ENCODE measurements around the gene SLC27A3. TPM values are rescaled to one million over a fixed set of nuclear protein-coding genes. Genes with fewer than 3 reads are reported as not detected.
"Not testable (repeated sequence)": the region's sequence is repeated elsewhere in the genome, so short reads cannot be mapped to it uniquely, and the experiment has no call there.

Gene SLC27A3
- total RNA-seq, 1 donor from 2014 or later = 28.8 TPM

DNA sequence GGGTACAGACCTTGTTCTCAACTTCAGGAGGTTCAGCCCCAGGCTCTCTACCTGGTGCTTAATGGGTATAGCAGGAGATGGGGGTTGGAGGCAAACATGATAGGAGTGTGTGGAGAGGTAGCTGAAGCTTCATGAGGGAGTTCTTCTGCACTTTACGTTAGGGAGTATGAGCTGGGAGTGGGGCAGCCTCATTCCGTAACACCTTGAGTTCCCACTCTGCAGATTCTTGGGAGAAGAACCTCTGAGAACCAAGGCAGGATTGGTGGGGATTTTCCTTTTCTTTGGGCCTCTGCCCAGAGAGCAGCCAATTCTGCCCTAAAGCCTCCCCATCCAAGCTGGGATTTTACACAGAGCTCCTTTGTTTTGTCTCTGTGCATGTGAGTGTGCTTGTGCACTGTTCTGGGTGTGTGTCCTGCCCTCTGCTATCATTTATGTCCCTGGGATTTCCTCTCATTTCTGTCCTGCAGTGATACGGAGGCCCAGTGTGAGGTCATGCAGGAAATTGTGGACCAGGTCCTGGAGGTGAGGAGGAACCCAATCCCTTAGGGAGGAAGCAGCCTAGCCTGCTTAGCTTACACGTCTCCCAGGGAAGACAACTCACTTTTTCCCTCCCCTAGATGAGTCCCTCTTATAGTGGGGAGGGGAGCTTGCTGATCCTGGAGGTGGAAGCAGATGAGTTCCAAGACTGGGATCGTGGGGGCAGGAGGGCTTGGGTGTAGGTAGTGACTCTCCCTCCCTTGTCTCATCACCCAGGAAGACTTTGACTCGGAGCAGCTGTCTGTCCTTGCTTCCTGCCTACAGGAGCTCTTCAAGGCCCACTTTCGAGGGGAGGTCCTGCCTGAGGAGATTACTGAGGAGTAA is 11.6 kb upstream of the SLC27A3 start:
- no peak for DNase-seq (ENCODE audit: low spot score)

DNA sequence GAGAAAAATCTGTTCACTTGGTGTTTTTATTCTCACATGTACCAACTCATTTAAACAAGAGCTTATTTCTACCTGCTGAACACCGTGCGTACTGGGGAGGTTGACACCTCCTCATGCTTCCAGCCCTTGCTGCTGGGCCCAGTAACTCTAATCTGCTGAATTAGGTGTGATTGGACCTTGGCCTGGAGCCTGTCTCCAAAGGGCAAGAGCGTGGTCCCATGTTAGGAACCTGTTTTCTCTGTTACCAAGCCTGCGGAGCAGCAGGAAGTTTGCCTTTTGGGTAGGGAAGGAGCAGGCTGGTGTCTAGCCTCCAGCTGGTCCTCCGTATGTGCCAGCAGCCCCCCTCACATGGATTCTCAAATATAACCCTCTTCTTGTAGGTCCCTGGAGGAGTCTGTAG is 10.9 kb upstream of the SLC27A3 start:
- DNase-seq (ENCODE audit: low spot score) = no peak

GRCh38 chr1:153766663-153767062 is 8.5 kb upstream of the SLC27A3 start:
- DNase-seq (ENCODE audit: low spot score) = not testable (repeated sequence)

- DNase-seq (ENCODE audit: low spot score) = no peak
Measured at GRCh38 chr1:153767519-153767918, 7.7 kb upstream of the SLC27A3 start.

- DNase-seq (ENCODE audit: low spot score) = no peak
Measured at GRCh38 chr1:153768316-153769181, 6.7 kb upstream of the SLC27A3 start.

- no peak for DNase-seq (ENCODE audit: low spot score)
Measured at GRCh38 chr1:153769221-153769620, 6.0 kb upstream of the SLC27A3 start.

DNA sequence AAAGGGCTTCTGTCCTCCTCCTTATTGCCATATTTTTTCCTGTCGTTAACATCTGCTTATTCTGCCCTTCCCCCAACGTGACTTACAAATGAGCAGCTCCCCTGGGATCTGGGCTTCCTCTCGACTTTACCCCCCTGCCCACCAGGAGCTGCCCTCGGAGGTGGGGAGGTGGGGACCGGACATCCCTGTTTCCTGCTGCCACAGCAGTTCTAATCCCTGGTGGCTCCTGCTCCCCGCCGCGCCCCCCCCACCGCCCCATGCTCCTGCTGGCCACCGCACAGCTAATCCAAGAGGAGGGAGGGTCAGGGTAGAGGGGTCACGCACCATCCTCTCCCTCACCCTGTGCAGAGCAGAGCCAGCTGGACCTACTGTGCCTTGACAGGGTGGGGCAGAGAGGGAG is 4.4 kb upstream of the SLC27A3 start:
- no peak for DNase-seq (ENCODE audit: low spot score)

DNA sequence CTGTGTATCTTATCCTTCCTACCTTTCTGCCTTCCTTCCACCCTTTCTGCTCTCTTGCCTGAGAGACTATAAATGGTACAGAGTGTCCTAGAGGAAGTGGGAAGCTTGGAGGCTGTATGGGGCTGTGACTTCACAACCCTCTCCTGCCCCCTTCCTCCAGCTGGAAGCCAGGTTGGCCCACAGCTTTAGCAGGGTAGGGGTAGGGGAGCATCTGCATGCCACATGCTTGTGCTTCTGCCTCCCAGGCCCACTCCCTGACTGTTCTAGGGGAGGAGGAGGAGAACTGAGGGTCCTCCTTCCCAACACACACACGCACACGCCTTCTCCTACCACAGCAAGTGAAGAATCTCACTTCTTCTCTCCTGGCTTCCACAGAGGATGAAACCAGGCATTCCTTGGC is 3.9 kb upstream of the SLC27A3 start:
- no peak for DNase-seq (ENCODE audit: low spot score)

DNA sequence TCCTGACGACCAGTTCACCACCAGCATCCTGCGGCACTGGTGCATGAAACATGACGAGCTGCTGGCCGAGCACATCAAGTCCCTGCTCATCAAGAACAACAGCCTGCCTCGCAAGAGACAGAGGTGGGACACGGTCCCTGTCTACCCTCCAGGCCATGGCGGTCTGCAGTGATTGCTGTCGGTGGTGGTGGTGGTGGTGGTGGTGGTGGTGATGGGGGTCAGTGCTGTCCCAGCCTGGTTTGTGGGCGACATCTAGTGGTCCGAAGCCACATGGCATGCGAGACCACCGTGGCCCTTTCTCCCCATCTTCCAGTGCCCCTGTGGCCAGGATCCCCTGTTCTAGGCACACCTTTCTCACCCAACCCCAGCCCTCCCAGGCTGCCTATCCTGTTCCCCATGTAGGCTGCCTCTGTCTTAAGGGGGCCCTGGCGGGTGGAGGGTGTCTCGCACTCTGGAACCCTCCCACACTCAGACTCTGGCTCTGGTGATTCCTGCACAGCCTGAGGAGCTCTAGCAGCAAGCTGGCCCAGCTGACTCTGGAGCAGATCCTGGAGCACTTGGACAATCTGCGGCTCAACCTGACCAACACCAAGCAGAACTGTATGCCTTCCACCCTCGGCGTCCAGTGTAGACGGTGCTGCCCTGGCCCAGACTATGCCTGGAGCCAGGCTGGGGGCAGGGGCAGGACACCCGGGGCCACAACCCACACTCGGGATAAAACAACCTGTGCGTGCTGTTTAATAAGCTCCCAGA is 3.2 kb upstream of the SLC27A3 start:
- no peak for DNase-seq (ENCODE audit: low spot score)

DNA sequence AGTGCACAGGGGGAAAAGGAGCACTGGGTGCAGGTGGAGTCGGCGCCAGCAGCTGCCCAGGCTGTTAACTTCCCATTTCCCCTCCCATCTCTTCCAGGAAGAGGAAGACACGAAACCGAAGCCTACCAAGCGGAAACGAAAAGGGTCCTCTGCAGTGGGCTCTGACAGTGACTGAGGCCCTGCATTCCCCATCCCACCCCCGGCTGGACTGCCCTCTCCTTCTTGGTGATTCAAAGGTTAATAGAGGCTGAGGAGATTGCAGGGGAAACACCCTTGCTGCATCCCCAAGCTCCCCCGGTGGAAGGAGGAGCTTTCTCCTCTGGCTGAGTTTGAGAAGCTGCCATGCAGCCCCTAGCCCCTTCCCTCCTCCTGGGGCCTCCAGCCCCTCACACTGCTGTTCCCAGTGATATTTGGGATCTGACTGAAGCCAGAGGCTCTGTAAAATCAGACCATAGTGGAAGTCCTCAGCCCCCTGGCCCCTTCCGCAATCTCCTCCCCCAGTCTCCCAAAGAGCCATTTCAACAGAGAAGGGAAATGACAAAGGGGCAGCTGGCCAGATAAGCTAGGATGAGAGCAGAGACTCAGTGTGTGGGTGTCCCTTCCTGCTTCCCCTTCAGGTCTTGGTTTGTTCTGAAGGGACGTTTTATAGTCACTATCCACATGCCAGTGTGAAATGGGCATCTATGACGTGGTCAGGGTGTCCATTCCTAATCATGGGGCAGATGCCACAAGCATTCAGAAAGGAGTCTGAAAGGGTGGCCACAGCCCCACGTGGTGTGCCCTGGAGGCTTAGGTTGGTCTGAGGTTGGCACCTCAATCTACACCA is 1.9 kb upstream of the SLC27A3 start:
- no peak for DNase-seq (ENCODE audit: low spot score)

GRCh38 chr1:153774026-153774595 is 1.1 kb upstream of the SLC27A3 start:
- DNase-seq (ENCODE audit: low spot score) = no peak

DNA sequence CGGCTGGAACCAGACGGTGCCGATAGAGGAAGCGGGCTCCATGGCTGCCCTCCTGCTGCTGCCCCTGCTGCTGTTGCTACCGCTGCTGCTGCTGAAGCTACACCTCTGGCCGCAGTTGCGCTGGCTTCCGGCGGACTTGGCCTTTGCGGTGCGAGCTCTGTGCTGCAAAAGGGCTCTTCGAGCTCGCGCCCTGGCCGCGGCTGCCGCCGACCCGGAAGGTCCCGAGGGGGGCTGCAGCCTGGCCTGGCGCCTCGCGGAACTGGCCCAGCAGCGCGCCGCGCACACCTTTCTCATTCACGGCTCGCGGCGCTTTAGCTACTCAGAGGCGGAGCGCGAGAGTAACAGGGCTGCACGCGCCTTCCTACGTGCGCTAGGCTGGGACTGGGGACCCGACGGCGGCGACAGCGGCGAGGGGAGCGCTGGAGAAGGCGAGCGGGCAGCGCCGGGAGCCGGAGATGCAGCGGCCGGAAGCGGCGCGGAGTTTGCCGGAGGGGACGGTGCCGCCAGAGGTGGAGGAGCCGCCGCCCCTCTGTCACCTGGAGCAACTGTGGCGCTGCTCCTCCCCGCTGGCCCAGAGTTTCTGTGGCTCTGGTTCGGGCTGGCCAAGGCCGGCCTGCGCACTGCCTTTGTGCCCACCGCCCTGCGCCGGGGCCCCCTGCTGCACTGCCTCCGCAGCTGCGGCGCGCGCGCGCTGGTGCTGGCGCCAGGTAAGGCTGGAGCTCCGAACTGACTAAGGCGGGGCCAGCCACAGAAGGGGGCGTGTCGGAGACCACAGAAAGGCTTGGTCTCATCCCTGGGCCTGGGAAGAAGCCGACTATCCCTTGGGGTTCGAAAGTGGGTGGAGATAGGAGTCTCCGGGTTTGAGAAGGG is 486 bp downstream of the SLC27A3 start:
- DNase-seq (ENCODE audit: low spot score) = peak; percentile 77

- no peak for DNase-seq (ENCODE audit: low spot score)
Measured at GRCh38 chr1:153776352-153776751, 1.1 kb downstream of the SLC27A3 start.

- DNase-seq (ENCODE audit: low spot score) = no peak
Measured at GRCh38 chr1:153776845-153777370, 1.7 kb downstream of the SLC27A3 start.

DNA sequence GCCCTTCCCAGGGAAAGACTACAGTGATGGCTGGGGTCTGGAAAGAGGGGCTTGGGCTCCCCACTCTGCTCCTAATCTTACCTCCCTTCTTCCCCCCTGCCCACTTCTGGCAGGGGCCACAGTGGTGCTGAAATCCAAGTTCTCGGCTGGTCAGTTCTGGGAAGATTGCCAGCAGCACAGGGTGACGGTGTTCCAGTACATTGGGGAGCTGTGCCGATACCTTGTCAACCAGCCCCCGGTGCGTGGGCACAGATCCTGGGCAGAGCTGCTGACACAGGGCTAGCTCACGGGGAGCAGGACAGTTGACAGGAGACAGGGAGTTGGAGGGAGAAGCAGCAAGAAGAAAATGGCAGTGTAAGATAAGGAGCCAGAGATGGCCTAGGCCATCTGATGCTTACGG is 2.4 kb downstream of the SLC27A3 start:
- DNase-seq (ENCODE audit: low spot score) = peak; percentile 58

DNA sequence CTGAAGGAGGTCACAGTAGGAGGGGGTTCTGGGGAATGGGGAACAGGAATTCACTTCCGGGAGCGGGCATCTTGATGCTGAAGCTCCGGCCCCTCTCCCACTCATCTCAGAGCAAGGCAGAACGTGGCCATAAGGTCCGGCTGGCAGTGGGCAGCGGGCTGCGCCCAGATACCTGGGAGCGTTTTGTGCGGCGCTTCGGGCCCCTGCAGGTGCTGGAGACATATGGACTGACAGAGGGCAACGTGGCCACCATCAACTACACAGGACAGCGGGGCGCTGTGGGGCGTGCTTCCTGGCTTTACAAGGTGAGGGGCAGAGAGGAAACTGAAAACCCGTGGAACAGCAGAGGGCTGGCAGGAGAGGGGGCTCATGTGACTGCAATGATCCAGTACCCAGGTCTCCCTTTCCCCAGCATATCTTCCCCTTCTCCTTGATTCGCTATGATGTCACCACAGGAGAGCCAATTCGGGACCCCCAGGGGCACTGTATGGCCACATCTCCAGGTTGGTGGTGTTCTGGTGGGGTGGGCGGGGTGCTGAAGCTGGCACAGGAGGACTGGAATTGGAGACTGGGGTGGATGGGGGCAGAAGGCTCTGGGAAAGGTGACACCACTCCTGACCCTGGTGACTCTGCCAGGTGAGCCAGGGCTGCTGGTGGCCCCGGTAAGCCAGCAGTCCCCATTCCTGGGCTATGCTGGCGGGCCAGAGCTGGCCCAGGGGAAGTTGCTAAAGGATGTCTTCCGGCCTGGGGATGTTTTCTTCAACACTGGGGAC is 3.0 kb downstream of the SLC27A3 start:
- no peak for DNase-seq (ENCODE audit: low spot score)

- DNase-seq (ENCODE audit: low spot score) = no peak
Measured at GRCh38 chr1:153778824-153779519, 3.8 kb downstream of the SLC27A3 start.

All from ureter (tissue), 1 donor.